ENCODE data around the gene ARL5A.
A peak's percentile ranks its signal among the peaks of the same experiment; 100 is the strongest.

Gene ARL5A

GRCh38 chr2:151791545-151791944 is 36.7 kb downstream of the ARL5A start:
- Mint-ChIP-seq H3K4me3 (no peak overlapping the region), H3K27ac (no peak overlapping the region), H3K9me3 (no peaks in the 10 kb centered on the region), H3K27me3 (no peaks in the 10 kb centered on the region), H3K4me1 (no peaks in the 10 kb centered on the region)
- no peak for ATAC-seq
- DNase-seq: no peak

DNA sequence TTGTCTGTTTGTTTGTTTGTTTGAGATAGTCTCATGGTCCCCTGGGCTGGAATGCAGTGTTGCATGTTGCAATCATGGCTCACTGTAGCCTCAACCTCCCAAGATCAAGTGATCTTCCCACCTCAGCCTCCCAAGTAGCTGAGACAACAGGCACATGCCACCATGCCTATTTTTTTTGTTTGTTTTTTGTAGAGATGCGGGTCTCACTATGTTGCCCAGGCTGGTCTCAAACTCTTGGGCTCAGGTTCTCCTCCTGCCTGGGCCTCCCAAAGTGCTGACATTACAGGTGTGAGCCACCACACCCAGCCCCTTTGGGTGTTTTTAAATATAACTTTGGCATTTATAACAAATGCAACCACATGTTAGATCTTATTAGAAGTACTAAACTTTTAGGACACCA is 37.5 kb downstream of the ARL5A start:
- Mint-ChIP-seq H3K9me3 (no peaks in the 10 kb centered on the region), H3K27me3 (no peaks in the 10 kb centered on the region), H3K4me3 (no peak overlapping the region), H3K27ac (no peak overlapping the region), H3K4me1 (no peaks in the 10 kb centered on the region)
- ATAC-seq (no peak), DNase-seq (no peak)

- Mint-ChIP-seq H3K4me3 (no peak overlapping the region), H3K9me3 (no peaks in the 10 kb centered on the region), H3K4me1 (no peaks in the 10 kb centered on the region), H3K27me3 (no peaks in the 10 kb centered on the region), H3K27ac (no peak overlapping the region)
- ATAC-seq: no peak
- no peak for DNase-seq
These were observed 39.0 kb downstream of the ARL5A start for GRCh38 chr2:151789055-151789834.

- DNase-seq (no peak), ATAC-seq (no peak)
- Mint-ChIP-seq H3K9me3 (no peaks in the 10 kb centered on the region), H3K27ac (no peak overlapping the region), H3K4me1 (peaks cover 8% of the 10 kb centered on the region), H3K4me3 (no peak overlapping the region), H3K27me3 (no peaks in the 10 kb centered on the region)
These were observed 41.7 kb downstream of the ARL5A start for GRCh38 chr2:151786483-151786882.

- Mint-ChIP-seq H3K4me3 (no peak overlapping the region), H3K9me3 (no peaks in the 10 kb centered on the region), H3K27ac (no peak overlapping the region), H3K27me3 (no peaks in the 10 kb centered on the region), H3K4me1 (peaks cover 8% of the 10 kb centered on the region)
- DNase-seq (no peak), ATAC-seq (no peak)
These were observed 42.1 kb downstream of the ARL5A start for GRCh38 chr2:151786077-151786476.

- H3K9me3 Mint-ChIP-seq: peaks cover 5 to 14% of the 10 kb centered on the region in 2 donors
- peaks cover 8% of the 10 kb centered on the region for H3K4me1 Mint-ChIP-seq
- H3K4me3 Mint-ChIP-seq: no peak overlapping the region
- DNase-seq (no peak), ATAC-seq (no peak)
- H3K27me3 Mint-ChIP-seq: no peaks in the 10 kb centered on the region
- H3K27ac Mint-ChIP-seq: peak overlapping the region; percentile 31 to 74
These were observed 45.1 kb downstream of the ARL5A start for GRCh38 chr2:151783133-151783520.

GRCh38 chr2:151782378-151783132 is 45.7 kb downstream of the ARL5A start:
- peaks cover 8% of the 10 kb centered on the region for H3K4me1 Mint-ChIP-seq
- H3K4me3 Mint-ChIP-seq: no peak overlapping the region
- DNase-seq (peak in 1 of 2 donors; percentile 13), ATAC-seq (peak; percentile 65)
- peaks cover 5 to 14% of the 10 kb centered on the region in 2 donors for H3K9me3 Mint-ChIP-seq
- no peaks in the 10 kb centered on the region for H3K27me3 Mint-ChIP-seq
- H3K27ac Mint-ChIP-seq: peak overlapping the region; percentile 31 to 72

DNA sequence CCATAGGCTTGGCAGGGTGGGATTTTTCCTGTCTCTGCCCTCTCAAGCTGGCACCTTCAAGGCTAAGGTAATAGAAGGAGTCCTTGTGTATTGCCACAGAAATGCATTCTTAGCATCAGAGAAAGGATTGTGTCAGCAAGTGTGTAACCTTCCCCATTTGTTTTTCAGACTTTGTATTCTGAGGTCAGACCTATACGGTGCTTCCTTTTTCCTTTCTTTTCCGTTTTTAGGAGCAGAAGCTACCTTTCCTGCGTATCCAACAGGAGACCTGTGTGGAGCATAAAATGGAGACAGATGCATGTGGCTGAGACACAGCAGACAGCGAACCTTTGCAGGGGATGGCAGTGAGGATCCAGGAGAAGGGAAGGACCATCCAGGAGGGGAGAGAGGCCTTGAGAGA is 46.6 kb downstream of the ARL5A start:
- Mint-ChIP-seq H3K27me3 (no peaks in the 10 kb centered on the region), H3K4me1 (peaks cover 8% of the 10 kb centered on the region), H3K27ac (peak overlapping the region in 1 of 2 donors; percentile 66), H3K9me3 (peaks cover 5 to 14% of the 10 kb centered on the region in 2 donors), H3K4me3 (no peak overlapping the region)
- ATAC-seq (no peak), DNase-seq (no peak)

GRCh38 chr2:151780938-151781337 is 47.3 kb downstream of the ARL5A start:
- Mint-ChIP-seq H3K27ac (no peak overlapping the region), H3K4me3 (no peak overlapping the region), H3K9me3 (peaks cover 5 to 14% of the 10 kb centered on the region in 2 donors), H3K4me1 (peaks cover 8% of the 10 kb centered on the region), H3K27me3 (no peaks in the 10 kb centered on the region)
- no peak for ATAC-seq
- DNase-seq: no peak

DNA sequence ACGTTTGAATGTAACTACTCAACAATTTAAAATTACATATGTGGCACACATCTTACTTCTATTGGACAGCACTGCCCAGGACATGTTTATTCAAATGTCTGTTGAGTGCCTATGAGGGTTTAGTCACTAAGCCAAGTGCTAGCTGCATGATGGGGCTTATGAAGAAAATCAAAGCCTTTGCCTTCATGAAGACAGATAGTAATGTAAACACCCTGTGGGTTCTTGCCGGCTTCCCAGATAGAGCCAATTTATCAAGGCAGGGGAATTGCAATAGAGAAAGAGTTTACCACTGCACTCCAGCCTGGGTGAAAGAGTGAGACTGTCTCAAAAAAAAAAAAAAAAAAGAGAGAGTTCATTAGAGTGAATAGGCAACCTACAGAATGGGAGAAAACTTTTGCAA is 50.3 kb downstream of the ARL5A start:
- Mint-ChIP-seq H3K4me3 (no peak overlapping the region), H3K27me3 (no peaks in the 10 kb centered on the region), H3K9me3 (peaks cover 5 to 14% of the 10 kb centered on the region in 2 donors), H3K4me1 (peaks cover 4% of the 10 kb centered on the region), H3K27ac (no peak overlapping the region)
- no peak for DNase-seq
- ATAC-seq: no peak

- H3K9me3 Mint-ChIP-seq: peaks cover 5 to 14% of the 10 kb centered on the region in 2 donors
These were observed 50.7 kb downstream of the ARL5A start for GRCh38 chr2:151777487-151777886.

GRCh38 chr2:151776367-151776766 is 51.9 kb downstream of the ARL5A start:
- H3K27ac Mint-ChIP-seq: no peak overlapping the region
- no peak overlapping the region for H3K4me3 Mint-ChIP-seq
- H3K9me3 Mint-ChIP-seq: peaks cover 5 to 14% of the 10 kb centered on the region in 2 donors
- no peaks in the 10 kb centered on the region for H3K27me3 Mint-ChIP-seq
- DNase-seq (no peak), ATAC-seq (no peak)
- no peaks in the 10 kb centered on the region for H3K4me1 Mint-ChIP-seq

More at GRCh38 chr2:151777487-151777886, 50.7 kb downstream of the ARL5A start:
- Mint-ChIP-seq H3K4me3 (no peak overlapping the region), H3K4me1 (no peaks in the 10 kb centered on the region), H3K27ac (no peak overlapping the region), H3K27me3 (no peaks in the 10 kb centered on the region)
- DNase-seq (no peak), ATAC-seq (no peak)

- DNase-seq (no peak), ATAC-seq (no peak)
- Mint-ChIP-seq H3K27me3 (no peaks in the 10 kb centered on the region), H3K9me3 (peaks cover 6 to 9% of the 10 kb centered on the region in 2 donors), H3K4me3 (no peak overlapping the region), H3K27ac (peak overlapping the region in 1 of 2 donors; percentile 29), H3K4me1 (no peaks in the 10 kb centered on the region)
These were observed 53.0 kb downstream of the ARL5A start for GRCh38 chr2:151775057-151775740.

DNA sequence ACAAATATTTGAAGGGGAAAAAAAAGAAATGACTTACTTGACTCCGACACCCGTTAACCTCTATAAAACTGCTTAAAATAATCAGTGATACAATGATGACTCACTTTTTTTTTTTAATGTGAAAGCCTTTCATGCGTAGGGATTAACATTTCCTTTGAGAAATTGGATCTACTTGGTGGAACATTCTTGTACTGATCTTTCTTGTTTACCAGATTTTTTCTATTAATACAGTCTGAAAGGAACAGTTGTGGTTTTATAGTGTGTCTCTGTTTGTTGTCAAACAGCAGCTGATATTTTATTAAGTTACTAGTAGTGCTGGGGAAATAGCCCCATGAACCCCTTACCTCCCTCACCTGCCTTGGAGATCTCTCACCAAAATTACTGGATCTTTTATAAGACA is 53.7 kb downstream of the ARL5A start:
- Mint-ChIP-seq H3K4me1 (no peaks in the 10 kb centered on the region), H3K27me3 (no peaks in the 10 kb centered on the region), H3K9me3 (peaks cover 10% of the 10 kb centered on the region in 2 donors), H3K27ac (no peak overlapping the region), H3K4me3 (no peak overlapping the region)
- DNase-seq (no peak), ATAC-seq (no peak)

DNA sequence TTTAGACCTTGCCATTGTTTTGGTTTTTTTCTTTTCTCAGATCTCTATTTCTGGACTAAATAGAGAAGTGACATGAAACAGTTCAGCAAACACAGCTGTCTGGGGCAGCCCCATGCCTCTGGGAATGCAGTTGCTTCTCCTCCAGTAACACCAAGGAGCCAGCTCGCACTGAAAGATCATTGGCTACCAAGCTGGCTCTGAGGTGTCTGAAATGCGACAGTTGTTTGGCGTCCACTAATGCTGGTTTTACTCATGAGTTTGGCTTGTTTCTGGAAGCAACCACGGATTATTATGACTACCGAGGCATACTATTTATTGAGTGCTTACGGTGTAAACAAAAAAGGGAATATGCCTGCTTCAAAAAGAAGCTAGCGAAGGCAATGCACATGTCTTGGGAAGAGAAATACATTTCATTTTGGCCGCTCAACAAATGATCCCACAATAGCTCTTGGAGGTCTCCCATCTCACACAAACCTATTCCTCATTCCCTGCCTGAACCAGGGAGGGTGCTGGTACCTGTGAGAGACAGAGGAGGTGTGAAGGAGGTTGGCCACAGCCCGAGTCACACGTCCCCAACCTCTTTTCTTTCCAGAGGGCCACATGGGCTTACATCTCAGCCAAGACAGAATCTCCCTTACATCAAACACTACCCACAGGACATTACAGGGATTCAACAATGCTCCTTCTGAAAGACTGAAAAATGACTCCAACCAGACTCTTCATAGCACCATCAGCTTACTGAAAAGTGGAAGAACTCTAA is 56.4 kb downstream of the ARL5A start:
- no peak for DNase-seq
- no peak for ATAC-seq
- Mint-ChIP-seq H3K4me1 (no peaks in the 10 kb centered on the region), H3K4me3 (no peak overlapping the region), H3K9me3 (peaks cover 8 to 10% of the 10 kb centered on the region in 2 donors), H3K27ac (no peak overlapping the region), H3K27me3 (no peaks in the 10 kb centered on the region)
